HS-5 (cell line): ENCODE measurements around the gene CIZ1.
A peak's percentile ranks its signal among the peaks of the same experiment; 100 is the strongest.

Experiments
- DNase-seq: peaks from one replicate; pipeline ENCODE4 v3.0.0-alpha.2; 2012; ENCODE audit warnings: low read depth

CIZ1 gene

DNA sequence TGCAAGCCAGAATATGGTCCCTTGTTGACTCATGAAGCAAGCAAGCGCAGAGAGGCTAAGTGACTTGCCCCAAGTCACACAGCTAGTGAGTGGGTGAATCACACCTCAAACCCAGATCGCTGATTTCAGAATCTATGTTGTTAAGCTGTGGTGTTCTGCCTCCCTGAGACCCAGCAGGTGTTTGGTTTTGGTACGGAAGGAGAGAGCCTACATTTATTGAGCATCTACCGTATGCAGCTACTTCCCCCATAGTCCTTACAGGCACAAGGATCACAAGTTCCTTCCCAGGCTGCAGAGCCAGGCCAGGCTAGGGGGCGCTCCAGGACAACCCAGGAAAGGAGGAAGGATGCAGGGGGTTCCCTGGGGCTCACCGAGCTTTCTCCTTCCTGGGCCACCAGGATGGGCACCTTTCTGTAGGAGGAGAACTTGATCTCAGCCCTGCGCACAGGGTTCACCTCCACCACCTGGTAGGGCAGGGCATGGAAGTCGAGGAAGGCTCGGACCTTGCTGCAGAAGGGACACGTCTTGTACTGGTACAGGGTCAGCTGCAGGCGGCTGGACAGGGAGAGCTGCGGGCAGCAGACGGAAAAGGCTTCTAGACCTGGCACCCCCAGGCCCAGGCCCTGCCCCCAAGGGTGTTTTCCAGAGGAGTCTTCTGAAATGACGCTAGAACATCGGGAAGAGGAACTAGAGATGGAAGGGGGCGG lies 66.3 kb downstream of the CIZ1 start:
- DNase-seq: no peak

- DNase-seq: no peak
Observed at GRCh38 chr9:128124451-128124850, 66.9 kb downstream of the CIZ1 start.

- no peak for DNase-seq
Observed at GRCh38 chr9:128123451-128124080, 67.8 kb downstream of the CIZ1 start.

- no peak for DNase-seq
Observed at GRCh38 chr9:128122809-128123175, 68.6 kb downstream of the CIZ1 start.

DNA sequence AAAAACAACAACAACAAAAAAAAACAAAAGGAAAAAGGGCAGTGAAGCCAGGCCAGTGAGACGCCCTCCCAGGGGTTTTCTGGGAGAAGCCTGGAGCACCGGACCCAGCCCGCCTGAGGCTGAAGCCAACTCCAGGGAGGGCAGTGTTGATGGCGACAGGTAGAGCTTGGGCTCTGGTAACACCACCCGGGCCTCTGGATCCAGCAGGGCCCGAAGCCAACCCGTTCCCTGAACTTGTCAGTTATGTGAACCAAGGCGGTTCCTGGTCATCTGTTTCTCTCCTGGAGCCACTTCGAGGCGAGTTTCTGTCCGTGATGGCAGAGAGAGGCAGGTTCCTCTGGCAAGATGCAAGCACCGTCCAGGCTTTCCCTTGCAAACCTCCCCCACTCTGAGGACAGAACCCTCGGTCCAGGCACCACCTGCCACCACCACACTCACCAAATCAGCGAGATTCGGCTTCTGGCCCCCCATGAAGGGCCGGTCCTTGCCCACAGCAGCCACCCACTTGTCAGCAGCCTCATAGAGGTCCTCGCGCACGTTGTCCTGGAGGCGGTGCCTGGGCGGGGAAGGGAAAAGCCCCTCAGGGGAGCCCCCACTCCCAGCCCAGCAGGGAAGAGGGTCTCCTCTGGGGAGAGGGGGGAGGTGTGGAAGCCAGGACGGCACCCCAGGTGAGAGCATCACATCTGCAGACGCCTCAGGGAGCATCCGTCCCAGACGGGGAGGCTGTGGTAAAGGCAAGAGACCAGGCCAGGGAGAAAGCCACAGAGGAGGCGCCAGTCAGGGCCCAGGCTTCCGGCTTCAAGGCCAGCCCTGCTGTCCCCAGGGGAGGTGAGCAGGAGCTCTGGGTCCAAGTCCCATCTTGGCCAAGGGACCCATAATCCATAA lies 69.2 kb downstream of the CIZ1 start:
- DNase-seq: no peak

DNA sequence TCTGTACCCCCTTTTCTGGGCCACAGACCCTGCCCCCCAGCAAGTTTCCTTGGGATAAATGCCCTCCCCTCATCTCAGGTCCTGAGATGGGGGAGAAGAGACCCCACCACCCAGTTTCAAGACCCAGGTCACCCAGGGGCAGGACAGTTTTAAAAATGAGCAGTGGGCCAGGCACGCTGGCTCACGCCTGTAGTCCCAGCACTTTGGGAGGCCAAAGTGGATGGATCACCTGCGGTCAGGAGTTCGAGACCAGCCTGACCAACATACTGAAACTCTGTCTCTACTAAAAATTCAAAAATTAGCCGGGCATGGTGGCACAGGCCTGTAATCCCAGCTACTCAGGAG lies 69.9 kb downstream of the CIZ1 start:
- no peak for DNase-seq

DNA sequence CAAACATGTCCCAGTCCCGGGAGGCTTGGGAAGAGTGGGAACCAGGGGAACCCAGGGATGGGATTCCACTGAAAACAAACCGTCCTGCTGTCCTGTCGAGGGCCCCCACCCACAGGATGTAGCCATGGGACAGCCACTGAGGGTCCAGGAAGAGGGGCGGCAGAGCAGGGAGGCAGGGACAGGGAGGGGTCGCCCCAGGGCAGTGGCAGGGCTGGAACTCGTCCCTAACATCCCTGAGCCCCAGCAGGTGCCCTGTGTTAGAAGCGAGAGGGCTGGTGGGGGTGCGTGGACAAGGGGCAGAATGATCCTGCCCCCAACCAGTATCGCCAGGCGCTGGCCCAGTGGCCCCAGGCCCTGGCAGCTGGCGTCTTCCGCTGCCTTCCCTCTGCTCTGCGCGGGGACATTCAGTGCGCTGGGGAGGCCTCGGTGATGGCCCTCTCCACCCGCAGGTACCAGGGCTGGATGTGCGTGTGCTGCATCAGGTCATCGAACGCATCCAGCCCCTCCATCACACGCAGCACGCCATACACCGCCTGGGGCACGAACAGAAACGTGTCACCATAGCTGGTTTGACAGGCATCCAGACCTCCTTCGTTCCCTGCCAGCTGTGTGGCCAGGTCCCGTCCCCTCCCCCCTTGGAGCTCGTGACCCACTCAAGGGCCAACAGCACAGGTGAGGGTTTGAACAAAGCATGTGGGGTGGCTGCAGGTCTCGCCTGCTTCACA lies 70.5 kb downstream of the CIZ1 start:
- DNase-seq: no peak

DNA sequence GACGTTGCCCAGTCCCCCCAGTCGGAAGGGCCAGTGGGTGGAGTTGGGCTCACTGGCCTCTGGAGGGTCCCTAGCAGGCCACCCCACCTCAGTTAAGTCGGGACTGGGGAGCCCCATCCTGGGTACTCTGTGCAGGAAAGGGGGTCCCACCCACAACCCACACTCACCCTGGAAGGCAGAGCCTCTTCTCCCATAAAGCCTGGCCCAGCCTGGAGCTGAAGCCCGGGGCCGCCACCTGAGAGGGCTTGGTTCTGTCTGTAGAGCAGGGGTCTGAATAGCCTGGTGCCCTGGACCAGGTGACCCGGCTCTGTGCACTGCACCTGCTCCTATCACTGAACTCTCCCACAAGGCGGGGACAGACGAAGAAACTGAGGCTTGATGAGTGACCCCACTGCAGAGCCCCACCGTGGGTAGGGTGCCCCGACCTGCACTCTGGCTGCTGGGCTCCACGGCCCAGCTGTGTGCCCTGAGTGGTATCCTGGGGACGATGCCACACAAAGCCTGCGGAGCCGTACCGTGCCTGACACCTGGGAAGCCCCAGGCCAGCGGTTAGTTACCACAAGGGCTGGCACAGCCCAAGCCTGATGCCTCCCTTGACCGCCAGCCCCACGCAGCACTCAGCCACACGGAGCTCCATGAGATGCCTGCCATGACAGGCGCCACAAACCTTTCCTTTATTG lies 71.2 kb downstream of the CIZ1 start:
- DNase-seq: no peak

DNA sequence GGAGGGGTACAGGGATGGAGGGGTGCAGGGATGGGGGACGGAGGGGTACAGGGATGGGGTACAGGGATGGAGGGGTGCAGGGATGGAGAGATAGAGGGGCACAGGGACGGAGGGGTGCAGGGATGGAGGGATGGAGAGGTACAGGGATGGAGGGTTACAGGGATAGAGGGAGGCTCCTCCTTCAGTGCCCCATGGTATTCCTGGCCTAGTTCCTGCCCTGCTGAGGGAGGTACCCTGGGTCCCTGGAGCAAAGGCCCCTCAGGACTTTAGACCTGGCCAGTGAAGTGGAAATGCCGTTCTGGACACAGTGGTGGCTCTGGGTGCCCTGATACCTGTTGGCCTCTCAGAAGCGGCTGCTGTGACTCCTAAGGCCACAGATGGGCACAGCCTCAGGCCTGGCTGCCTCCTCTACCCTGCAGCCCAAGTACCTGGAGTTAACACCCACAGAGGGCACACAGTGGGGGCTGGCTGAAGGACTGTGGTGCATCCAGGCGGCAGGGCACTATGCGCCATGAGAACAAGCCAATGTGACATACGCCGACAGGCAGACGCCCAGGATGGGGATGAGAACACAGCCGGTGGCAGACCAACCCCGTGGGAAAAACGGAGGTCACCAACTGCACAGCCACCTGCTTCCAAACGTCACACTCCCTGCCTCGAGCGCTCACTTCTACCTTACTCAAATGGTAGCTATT lies 72.3 kb downstream of the CIZ1 start:
- no peak for DNase-seq

GRCh38 chr9:128118472-128118857 lies 72.9 kb downstream of the CIZ1 start:
- no peak for DNase-seq

GRCh38 chr9:128117613-128118471 lies 73.5 kb downstream of the CIZ1 start:
- peak; percentile 56 for DNase-seq

- no peak for DNase-seq
Observed at GRCh38 chr9:128116104-128117083, 75.0 kb downstream of the CIZ1 start.
